HG03439 (cell line): ENCODE results near the gene CSTB.
"Not testable (repeated sequence)": the region's sequence is repeated elsewhere in the genome, so short reads cannot be mapped to it uniquely, and the experiment has no call there.

Experiments
- ATAC-seq: cut with Tn5 transposase; IDR thresholded peaks from one replicate; pipeline ENCODE4 v1.9.1; 2021; ENCODE audit warnings: mild to moderate bottlenecking, moderate library complexity; ENCODE audit not compliant: unreplicated experiment

The CSTB gene

GRCh38 chr21:43775795-43776430 is at the start of gene CSTB:
CSTB (minus strand) TSS chr21:43776308; CDS start chr21:43776269, 39 bp downstream.
- peak; percentile 72 for ATAC-seq

DNA sequence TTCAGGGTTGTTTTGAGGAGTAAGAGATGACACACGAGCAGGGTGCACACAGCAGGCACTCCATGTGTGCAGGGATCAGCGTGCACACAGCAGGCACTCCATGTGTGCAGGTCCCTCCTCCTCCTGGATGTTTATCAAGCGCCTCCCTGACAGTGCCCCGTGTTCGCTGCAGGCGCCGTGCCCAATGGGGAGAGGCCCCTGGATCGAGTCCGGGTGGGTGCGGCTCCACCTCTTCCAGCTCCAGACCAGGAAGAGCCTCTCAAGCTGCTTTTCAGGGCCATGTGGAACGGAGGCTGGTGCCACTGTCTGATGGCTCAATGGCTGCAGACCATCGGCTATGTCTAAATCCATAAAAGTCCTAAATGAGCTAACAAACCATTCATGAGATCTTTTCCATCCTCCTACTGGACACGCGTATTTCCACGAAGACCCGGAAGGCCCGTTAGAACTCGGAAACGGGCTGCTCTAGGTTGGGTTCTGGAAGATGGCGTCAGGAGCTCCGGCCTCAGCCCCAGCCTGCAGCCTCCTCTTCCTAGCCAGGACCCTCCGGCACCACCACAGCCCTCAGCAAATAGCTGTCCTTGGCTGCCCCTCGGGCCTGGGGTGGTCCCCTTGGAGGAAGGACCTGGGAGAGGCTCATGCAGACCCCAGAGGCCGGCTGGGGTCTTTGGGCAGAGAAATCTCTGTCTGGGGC is 49.3 kb upstream of the CSTB start:
- ATAC-seq = no peak

GRCh38 chr21:43824333-43825241 is 48.5 kb upstream of the CSTB start:
- ATAC-seq = no peak

DNA sequence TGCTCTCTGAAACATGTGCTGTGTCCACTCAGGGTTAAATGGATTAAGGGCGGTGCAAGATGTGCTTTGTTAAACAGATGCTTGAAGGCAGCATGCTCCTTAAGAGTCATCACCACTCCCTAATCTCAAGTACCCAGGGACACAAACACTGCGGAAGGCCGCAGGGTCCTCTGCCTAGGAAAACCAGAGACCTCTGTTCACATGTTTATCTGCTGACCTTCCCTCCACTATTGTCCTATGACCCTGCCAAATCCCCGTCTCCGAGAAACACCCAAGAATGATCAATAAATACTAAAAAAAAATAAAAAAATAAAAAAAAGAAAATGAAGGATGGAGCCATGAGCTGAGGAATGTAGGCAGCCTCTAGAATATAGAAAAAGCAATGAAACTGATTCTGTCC is 46.6 kb upstream of the CSTB start:
- not testable (repeated sequence) for ATAC-seq

DNA sequence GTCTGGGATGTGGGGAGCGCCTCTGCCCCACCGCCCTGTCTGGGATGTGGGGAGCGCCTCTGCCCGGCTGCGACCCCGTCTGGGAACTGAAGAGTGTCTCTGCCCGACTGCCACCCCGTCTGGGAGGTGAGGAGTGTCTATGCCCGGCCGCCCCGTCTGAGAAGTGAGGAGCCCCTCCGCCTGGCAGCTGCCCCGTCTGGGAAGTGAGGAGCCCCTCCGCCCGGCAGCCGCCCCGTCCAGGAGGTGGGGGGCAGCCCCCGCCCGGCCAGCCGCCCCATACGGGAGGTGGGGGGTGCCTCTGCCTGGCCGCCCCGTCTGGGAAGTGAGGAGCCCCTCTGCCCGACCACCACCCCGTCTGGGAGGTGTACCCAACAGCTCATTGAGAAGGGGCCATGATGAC is 46.1 kb upstream of the CSTB start:
- ATAC-seq = not testable (repeated sequence)

GRCh38 chr21:43820466-43820865 is 44.4 kb upstream of the CSTB start:
- no peak for ATAC-seq

DNA sequence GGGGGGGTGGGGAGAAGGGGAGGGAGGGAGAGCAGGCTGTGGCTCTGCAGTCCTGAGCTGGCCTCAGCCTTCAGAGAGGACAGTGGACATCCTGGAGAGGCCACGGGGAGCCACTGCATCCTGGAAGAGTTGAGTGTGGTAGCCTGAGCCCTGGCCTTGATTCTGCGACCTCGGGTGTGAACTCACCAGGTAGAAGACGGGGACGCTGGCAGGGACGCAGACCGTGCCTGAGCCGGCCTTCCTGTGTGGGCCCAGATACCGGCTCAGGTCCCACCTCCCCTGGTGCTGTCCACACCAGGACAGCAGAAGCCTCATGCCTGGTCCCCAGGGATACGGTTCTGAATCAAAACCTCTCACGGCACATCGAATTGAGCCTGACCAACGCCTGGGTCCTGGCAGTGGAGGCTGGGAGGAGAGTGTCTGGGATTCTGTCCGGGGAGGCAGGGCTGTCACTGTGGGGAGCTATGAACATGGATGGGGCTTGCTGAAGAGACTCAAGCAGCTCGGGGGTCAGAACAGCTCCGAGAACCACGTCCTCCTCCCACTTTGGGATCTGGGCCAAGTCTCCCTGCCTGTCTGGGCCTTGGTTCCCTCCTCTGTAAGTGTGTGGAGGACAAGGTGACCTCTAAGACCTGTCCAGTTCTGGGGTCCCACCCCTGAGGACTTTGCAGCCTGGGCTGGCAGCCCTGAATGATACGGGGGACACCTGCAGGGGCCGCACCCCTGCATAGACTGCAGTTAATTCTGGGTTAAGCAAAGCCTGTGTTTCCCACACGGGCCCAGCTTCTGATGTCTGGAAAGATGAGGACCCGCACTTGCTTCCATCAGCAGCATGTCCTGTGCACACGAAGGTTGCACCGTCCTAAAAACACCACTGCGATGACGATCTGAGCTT is 43.6 kb upstream of the CSTB start:
- ATAC-seq = no peak

DNA sequence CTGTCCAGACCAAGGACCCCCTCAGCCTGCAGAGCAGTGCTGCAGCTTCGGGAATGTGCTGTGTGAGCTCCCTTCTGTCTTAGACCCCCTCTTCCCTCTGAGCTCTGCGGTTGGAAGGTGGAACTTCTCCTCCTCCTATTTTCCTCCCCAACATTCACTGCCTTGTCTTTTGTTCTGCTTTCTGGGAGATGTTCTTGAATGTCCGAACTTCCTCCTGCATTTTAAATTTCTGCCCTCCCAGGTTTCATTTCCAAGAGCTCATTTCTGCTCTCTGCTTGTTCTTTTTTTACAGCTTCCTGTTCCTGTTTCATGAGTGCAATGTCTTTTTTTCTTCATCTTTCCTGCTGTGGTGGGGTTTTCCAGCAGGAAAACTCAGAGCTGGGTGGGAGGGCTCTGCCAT is 42.6 kb upstream of the CSTB start:
- no peak for ATAC-seq

DNA sequence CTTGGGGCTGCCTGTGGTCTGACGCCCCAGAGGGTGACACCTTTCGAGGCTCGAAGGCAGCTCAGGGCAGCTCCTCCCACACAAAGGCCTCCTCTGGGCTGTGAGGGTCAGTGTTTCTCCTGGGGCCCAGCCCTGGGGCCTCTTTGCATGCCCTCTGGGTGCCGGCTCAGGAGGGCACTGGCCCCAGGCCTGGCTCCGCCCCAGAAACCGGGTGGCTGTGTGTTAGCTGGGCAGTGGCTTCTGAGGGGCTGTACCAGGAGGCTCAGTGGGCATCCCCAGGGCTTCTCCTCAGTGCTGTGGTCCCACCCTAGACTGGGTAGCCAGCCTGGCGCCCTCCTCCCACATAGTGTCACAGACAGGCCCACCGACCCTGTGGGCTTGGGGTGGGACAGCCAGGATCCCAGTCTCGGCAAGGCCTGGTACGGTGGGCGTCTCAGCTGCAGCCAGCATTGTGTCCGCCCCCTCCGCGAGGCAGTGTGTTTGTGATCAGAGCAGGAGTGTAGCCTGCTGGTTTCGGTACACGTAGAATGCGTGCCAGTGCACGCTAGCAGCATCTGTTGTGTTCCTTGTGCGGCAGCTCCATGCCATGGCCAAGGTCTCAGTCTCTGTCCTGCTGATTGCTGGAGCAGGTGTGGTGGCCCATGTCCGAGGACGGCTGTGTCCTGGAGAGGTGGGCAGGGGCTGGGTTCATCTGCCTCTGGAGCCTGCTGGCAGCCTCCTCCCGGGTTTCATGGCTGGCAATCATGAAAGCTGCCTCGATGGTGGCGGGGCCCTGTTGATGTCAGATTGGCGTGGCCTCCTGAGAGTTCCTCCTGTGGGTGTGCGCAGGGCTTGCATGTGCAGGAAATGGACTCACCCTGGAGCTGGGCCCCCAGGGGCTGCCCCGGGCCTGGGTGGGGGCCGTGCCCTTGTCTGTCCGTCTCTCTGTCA is 41.3 kb upstream of the CSTB start:
- ATAC-seq = no peak

DNA sequence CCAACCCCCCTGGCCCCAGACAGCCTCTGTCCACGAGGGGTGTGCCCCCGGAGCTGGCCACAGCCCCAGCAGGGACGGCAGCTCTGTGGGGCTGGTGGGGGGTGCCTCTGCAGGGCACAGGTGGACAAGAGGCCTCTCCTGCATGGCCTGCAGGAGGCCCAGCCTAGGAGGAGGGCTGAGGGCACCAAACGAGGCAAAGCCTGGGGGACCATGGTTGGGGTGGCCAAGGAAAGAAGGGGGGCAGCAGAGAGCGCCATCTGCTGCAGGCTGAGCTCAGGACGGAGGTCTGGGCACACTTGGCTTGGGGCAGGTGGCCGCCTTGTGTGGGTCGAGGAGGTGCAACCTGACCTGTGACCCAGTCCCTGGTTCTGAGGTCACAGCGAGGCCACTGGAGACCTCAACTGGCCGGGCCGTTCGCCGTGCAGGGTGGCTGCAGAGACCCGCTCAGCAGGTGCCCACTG is 40.5 kb upstream of the CSTB start:
- no peak for ATAC-seq

GRCh38 chr21:43815991-43816390 is 39.9 kb upstream of the CSTB start:
- ATAC-seq = no peak

DNA sequence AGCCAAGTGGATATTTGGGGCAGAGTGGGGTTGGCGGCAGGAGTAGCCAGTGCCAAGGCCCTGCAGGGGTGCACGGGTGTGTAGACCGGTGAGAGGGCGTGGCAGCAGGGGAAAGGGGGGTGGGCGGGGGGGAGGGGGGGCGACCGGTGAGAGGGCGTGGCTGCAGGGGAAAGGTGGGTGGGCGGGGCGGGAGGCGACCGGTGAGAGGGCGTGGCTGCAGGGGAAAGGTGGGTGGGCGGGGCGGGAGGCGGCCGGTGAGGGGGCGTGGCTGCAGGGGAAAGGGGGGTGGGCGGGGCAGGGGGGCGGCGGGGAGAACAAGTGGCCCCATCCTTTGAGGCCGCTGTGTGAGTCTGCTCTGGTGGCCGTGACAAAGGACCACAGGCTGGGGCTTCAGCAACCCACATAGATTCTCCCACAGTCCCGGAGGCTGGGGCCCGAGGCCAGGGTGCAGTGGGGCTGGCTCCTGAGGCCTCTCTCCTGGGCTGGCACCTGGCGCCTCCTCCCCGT is 39.1 kb upstream of the CSTB start:
- ATAC-seq = no peak

DNA sequence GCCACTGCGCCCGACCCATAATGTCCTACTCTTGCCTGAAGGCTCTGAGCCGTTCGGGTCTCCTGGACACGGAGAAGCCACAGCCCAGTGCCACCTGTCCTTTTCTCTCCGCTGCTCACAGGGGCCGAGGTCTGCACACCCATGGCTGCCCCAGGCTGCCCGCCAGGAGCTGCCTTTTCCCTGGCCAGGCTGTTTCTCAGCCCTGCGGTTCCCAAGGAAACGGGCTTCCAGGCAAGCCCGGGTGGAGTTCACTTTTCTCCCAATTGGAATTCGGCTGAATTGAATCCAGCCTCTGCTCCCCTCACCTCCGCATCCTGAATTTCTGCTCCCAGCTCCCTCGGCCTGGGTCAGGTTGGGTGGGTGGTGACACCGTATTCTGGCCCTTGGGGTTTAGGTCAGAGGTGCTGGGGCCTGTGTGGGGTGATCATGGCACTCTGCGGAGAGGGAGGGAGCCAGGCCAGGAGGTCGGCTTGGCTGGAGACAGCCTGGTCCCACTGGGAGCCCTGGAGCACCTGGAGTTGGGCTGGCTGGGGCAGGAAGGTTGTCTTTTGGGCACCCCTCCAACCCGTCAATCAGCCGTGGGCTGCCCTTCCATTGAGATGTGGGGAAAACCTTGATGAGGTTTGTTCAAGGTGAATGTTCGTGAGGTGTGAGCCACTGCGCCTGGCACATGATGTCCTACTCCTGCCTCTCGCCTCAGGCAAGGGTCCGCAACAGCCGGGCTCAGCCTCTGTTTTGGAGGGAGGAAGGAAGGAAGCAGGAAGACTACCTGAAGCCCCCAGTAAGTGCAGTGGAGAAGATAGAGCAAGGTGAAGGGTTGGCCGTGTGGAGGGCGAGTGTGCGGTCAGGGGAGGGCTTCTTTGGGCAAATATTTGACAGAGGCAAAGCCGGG is 38.4 kb upstream of the CSTB start:
- no peak for ATAC-seq

GRCh38 chr21:43813656-43813980 is 37.5 kb upstream of the CSTB start:
- no peak for ATAC-seq

- no peak for ATAC-seq
Measured at GRCh38 chr21:43812957-43813655, 37.0 kb upstream of the CSTB start.

GRCh38 chr21:43812139-43812821 is 36.2 kb upstream of the CSTB start:
- no peak for ATAC-seq
